HUES64 (cell line): ENCODE measurements around the gene NDUFC2. TPM values are rescaled to one million over a fixed set of nuclear protein-coding genes. Genes with fewer than 3 reads are reported as not detected.
A peak's percentile ranks its signal among the peaks of the same experiment; 100 is the strongest.

ENCODE experiments used
- H3K27ac ChIP-seq: 2 replicates; pipeline ENCODE4 v1.7.0; 2013; ENCODE audit warnings: low read depth, low read length, inconsistent platforms
- H3K27me3 ChIP-seq: 2 replicates; pipeline ENCODE4 v1.6.1; 2013; ENCODE audit warnings: mild to moderate bottlenecking, low read length; ENCODE audit not compliant: insufficient read depth
- H3K36me3 ChIP-seq: 2 replicates; pipeline ENCODE4 v1.6.1; 2013; ENCODE audit warnings: mild to moderate bottlenecking, low read length; ENCODE audit not compliant: insufficient read depth
- H3K4me1 ChIP-seq: 2 replicates; pipeline ENCODE4 v1.6.1; 2013; ENCODE audit warnings: mild to moderate bottlenecking, low read length, moderate library complexity; ENCODE audit not compliant: insufficient read depth
- H3K4me3 ChIP-seq: 2 replicates; pipeline ENCODE4 v1.5.1; 2013; ENCODE audit warnings: mild to moderate bottlenecking, low read length, moderate library complexity
- H3K9ac ChIP-seq: 2 replicates; pipeline ENCODE4 v1.6.1; 2013; ENCODE audit warnings: mild to moderate bottlenecking, low read depth, low read length
- H3K9me3 ChIP-seq: 2 replicates; pipeline ENCODE4 v1.6.1; 2013; ENCODE audit warnings: low read depth, low read length; ENCODE audit not compliant: insufficient read depth
- WGBS: fragments of 150-250, 120-280 bp; methylation state at CpG from one replicate; pipeline ENCODE4 v1.1.7; 2013; ENCODE audit warnings: missing lambda C conversion rate; 5-methylcytosine and 5-hydroxymethylcytosine counted together
- polyA plus RNA-seq, 2 experiments: library from polyadenylated mRNA; stranded (reverse); fragments of 50-300 nt; gene quantifications; one replicate each; pipeline ENCODE4 v1.2.3, GENCODE V29; 2013

NDUFC2 gene
- 116 TPM for polyA plus RNA-seq (2013, experiment 1 of 2)
- 110 TPM for polyA plus RNA-seq (2013, experiment 2 of 2)

GRCh38 chr11:78079232-78080083 lies at the start of gene NDUFC2:
Gene NDUFC2 (minus strand): TSS chr11:78079862. CDS start chr11:78079744, 118 bp downstream.
- Histone ChIP-seq H3K9me3 (no peaks in the 10 kb centered on the region), H3K9ac (peak within 1 kb of the TSS; percentile 90), H3K27me3 (no peaks in the 10 kb centered on the region), H3K4me3 (peak within 1 kb of the TSS; percentile 87), H3K27ac (peak within 1 kb of the TSS; percentile 74), H3K4me1 (peaks cover 4% of the 10 kb centered on the region; the same call in 1 of the 2 replicates), H3K36me3 (peaks cover 5% of the 10 kb centered on the region; the same call in 1 of the 2 replicates)
- WGBS = under 1% methylated on average over 68 of the region's 68 CpGs

DNA sequence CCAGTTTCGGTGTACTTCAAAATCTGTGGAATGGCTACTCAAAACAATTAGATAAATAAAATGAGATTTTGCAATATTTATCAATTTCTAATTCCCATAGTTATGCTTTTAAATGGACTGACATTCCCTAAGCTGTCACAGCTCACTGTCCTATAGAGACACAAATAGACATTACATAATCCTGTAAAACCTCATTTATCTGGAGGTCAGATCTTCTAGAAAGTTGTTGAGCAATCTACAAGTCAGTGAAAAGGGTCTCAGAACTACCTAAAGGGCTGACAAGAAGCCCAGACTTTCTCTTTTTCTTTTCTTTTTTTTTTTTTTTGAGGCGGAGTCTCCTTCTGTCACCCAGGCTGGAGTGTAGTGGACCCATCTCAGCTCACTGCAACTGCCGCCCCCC lies 47.7 kb upstream of the NDUFC2 start:
- no peaks in the 10 kb centered on the region for H3K27me3 ChIP-seq
- no peaks in the 10 kb centered on the region for H3K4me1 ChIP-seq
- peaks cover 28% of the 10 kb centered on the region for H3K36me3 ChIP-seq
- H3K27ac ChIP-seq = no peak overlapping the region
- WGBS = 95% methylated on average over 2 of the region's 3 CpGs
- H3K4me3 ChIP-seq = no peak overlapping the region
- no peak overlapping the region for H3K9ac ChIP-seq
- no peaks in the 10 kb centered on the region for H3K9me3 ChIP-seq

DNA sequence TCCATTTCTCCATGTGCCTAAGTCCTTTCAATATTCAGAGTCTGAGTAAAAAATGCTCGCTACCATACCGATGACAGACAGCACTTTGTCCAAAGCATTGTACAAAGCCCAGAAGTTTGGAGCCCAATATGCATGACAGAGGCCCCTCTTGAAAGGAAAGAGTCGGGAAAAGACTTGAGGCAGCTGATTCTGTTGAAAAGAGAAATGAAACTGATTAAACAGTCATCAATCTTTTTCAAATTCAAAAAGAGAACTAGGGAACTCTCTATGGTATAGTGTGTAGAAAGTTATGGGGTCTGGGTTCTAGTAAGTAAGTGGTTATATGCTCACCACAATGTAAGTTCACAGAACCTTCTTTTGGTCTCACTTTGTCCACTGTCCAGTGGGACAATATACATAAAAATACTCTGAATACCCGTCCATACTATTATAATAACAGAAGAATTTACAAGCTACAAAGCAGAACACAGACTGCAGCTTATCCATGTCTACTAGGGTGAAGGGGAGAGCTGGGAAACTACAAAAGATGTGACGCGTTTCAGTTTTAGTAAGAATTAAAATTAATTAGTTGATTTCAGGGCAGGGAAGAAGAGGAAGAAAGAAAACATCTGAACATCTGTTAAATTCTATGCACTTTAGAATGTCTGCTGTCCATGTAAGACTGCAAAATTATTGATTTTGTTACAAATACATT lies 33.1 kb upstream of the NDUFC2 start:
- no peak overlapping the region for H3K9ac ChIP-seq
- H3K36me3 ChIP-seq = peaks cover 75% of the 10 kb centered on the region
- no peak overlapping the region for H3K4me3 ChIP-seq
- H3K27ac ChIP-seq = no peak overlapping the region
- no peaks in the 10 kb centered on the region for H3K4me1 ChIP-seq
- WGBS = 94% methylated on average over 6 of the region's 6 CpGs
- no peaks in the 10 kb centered on the region for H3K27me3 ChIP-seq
- no peaks in the 10 kb centered on the region for H3K9me3 ChIP-seq

DNA sequence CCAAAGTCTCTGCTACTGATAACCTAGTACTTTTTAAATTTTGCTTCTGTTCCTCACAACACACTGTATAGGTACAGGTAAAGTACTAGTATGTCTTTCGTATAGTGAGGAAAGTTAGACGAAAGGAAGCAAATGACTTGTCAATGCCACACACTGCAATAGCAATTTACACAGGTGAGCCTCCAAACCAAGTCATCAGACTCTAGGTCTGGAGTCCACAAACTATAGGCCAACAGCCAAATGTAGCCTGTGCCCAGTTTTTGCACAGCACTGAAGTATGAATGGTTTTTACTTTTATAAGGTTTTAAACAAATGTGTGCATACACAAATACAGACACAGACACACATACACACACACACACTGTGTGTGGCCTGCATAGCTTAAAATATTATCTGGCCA lies 31.6 kb upstream of the NDUFC2 start:
- Histone ChIP-seq H3K4me1 (no peaks in the 10 kb centered on the region), H3K27ac (no peak overlapping the region), H3K36me3 (peaks cover 70% of the 10 kb centered on the region), H3K4me3 (no peak overlapping the region), H3K9me3 (no peaks in the 10 kb centered on the region), H3K27me3 (no peaks in the 10 kb centered on the region), H3K9ac (no peak overlapping the region)
- 100% methylated on average over 1 of the region's 2 CpGs for WGBS

- no peak overlapping the region for H3K9ac ChIP-seq
These were observed 31.2 kb upstream of the NDUFC2 start for GRCh38 chr11:78110830-78111229.

GRCh38 chr11:78110351-78110750 lies 30.7 kb upstream of the NDUFC2 start:
- Histone ChIP-seq H3K36me3 (peaks cover 68% of the 10 kb centered on the region), H3K27ac (no peak overlapping the region), H3K27me3 (no peaks in the 10 kb centered on the region), H3K4me1 (no peaks in the 10 kb centered on the region), H3K9me3 (no peaks in the 10 kb centered on the region), H3K9ac (no peak overlapping the region), H3K4me3 (no peak overlapping the region)
- WGBS = 95% methylated on average over 5 of the region's 5 CpGs

More at GRCh38 chr11:78110830-78111229, 31.2 kb upstream of the NDUFC2 start:
- Histone ChIP-seq H3K27ac (no peak overlapping the region), H3K4me3 (no peak overlapping the region), H3K4me1 (no peaks in the 10 kb centered on the region), H3K36me3 (peaks cover 68% of the 10 kb centered on the region), H3K9me3 (no peaks in the 10 kb centered on the region), H3K27me3 (no peaks in the 10 kb centered on the region)
- 88% methylated on average over 2 of the region's 2 CpGs for WGBS

DNA sequence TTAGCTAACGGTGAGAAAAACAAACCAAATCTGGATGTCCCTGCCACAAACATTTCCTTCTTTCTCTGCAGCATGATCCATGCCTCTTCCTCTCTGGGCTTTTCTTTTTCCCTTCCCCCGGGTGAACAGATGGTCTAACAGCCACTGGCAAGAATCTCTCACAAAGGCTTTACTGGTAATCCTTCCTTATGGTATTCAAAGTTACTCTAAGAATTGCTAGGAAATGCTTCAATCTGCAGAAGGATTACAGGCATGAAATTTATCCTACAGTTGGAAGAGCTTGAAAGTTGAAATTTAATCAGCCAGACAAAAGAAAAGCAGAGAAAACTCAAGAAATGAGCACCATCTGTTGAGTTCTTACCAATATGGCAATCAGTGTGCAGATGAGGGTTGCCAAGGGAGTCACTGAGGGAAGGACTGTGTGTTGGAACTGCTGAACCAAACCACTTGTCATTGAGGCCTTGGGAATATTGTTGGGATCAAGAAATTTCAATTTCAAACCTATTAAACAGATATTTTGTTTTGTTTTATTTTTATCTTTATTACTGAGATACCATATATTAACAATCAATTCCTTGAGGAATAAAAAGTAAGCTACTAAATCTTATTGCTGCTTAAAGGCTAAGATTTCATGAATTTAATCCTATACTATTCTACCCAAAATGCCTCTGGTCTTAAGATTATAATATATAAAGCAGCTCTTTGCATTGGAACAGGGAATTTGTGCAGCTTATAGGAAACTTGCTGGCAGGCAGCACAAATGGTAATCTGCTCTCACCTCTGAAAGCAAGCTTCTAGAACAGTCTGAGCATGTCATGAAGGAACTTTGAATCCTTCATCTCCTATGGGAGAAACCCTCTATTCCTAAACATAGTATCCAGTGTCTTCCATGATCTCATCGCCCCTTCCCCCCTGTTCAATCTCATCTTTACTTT lies 29.7 kb upstream of the NDUFC2 start:
- Histone ChIP-seq H3K9me3 (no peaks in the 10 kb centered on the region), H3K9ac (no peak overlapping the region), H3K4me1 (no peaks in the 10 kb centered on the region), H3K27ac (no peak overlapping the region), H3K27me3 (no peaks in the 10 kb centered on the region), H3K4me3 (no peak overlapping the region), H3K36me3 (peaks cover 68% of the 10 kb centered on the region)
- WGBS = 97% methylated on average over 3 of the region's 3 CpGs

GRCh38 chr11:78100676-78101472 lies 21.2 kb upstream of the NDUFC2 start:
- no peak overlapping the region for H3K27ac ChIP-seq
- no peak overlapping the region for H3K9ac ChIP-seq
- H3K9me3 ChIP-seq = no peaks in the 10 kb centered on the region
- no peaks in the 10 kb centered on the region for H3K27me3 ChIP-seq
- H3K4me1 ChIP-seq = no peaks in the 10 kb centered on the region
- WGBS = 97% methylated on average over 2 of the region's 2 CpGs
- peaks cover 73% of the 10 kb centered on the region for H3K36me3 ChIP-seq
- no peak overlapping the region for H3K4me3 ChIP-seq

DNA sequence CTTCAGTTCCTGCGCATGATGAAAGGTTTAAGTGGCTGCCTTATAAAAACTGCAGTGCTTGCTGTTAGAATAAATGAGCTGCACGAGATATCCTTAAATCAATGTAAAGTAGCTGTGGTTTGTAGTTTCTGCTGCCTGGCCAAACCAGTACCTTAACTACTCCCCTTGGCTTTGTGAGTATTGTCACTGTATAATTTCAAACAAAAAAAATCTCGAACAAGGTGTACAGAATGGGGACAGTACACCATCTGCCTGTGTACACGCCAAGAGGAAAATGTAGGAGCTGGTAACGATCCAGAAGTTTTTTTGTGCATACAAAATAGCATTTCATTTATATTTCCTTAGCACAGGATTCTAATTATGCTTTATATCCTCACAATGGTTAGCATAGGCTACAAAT lies 20.6 kb upstream of the NDUFC2 start:
- H3K4me3 ChIP-seq = no peak overlapping the region
- WGBS = 84% methylated on average over 5 of the region's 5 CpGs
- H3K27me3 ChIP-seq = no peaks in the 10 kb centered on the region
- peaks cover 73% of the 10 kb centered on the region for H3K36me3 ChIP-seq
- H3K9me3 ChIP-seq = no peaks in the 10 kb centered on the region
- H3K4me1 ChIP-seq = no peaks in the 10 kb centered on the region
- H3K9ac ChIP-seq = no peak overlapping the region
- H3K27ac ChIP-seq = no peak overlapping the region

DNA sequence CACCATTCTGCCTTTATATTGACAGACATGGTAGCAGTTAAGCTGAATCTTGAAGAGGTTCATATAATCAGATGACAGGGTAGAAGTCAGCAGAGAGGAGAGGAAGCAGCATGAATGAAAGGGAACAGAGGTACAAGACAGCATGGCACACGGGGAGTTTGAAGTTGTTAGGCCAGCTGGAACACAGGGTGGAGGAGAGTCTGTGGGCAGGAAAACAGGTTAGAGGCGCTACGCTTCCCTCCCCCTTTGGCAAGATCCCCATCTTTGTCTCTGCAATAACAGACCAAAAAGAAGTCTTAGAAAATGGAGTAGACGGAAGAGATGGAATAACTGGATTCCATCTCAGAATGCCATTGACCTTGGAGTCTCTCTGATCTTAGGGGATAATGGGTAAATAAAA lies 20.0 kb upstream of the NDUFC2 start:
- H3K9ac ChIP-seq = no peak overlapping the region
- no peaks in the 10 kb centered on the region for H3K9me3 ChIP-seq
- peaks cover 69% of the 10 kb centered on the region for H3K36me3 ChIP-seq
- 96% methylated on average over 2 of the region's 4 CpGs for WGBS
- no peaks in the 10 kb centered on the region for H3K27me3 ChIP-seq
- H3K27ac ChIP-seq = no peak overlapping the region
- no peaks in the 10 kb centered on the region for H3K4me1 ChIP-seq
- no peak overlapping the region for H3K4me3 ChIP-seq
